Fibroblast of lung (primary cell): ENCODE data around the gene DDAH1. TPM values are rescaled to one million over a fixed set of nuclear protein-coding genes. Genes with fewer than 3 reads are reported as not detected.
"Not testable (repeated sequence)": the region's sequence is repeated elsewhere in the genome, so short reads cannot be mapped to it uniquely, and the experiment has no call there.

ENCODE experiments used
- DNase-seq, 2 donors: peaks; one replicate each; pipeline versions ENCODE4 v3.0.0 to v3.0.0-alpha.2; 2010; ENCODE audit warnings: low read depth in 2 of 2
- H2AFZ ChIP-seq: 2 replicates; pipeline ENCODE4 v1.5.1; 2012; ENCODE audit warnings: low read length, control low read depth, inconsistent platforms
- H3K27ac ChIP-seq: 2 replicates; pipeline ENCODE4 v1.5.1; 2011; ENCODE audit warnings: low read length, control low read depth; ENCODE audit not compliant: insufficient read depth
- H3K27me3 ChIP-seq: 2 replicates; pipeline ENCODE4 v1.5.1; 2011; ENCODE audit warnings: mild to moderate bottlenecking, low read length; ENCODE audit not compliant: control insufficient read depth, insufficient read depth
- H3K36me3 ChIP-seq: 2 replicates; pipeline ENCODE4 v1.5.1; 2011; ENCODE audit warnings: low read length; ENCODE audit not compliant: control insufficient read depth, insufficient read depth
- H3K4me1 ChIP-seq: 2 replicates; pipeline ENCODE4 v1.5.1; 2011; ENCODE audit warnings: low read length; ENCODE audit not compliant: control insufficient read depth, insufficient read depth; ENCODE audit errors: extremely low read depth
- H3K4me2 ChIP-seq: 2 replicates; pipeline ENCODE4 v1.5.1; 2011; ENCODE audit warnings: low read length, control low read depth; ENCODE audit not compliant: insufficient read depth; ENCODE audit errors: extremely low read depth
- H3K4me3 ChIP-seq, 4 experiments: fragments of 200-600 bp in 1 of 4; sonication (generic) in 1 of 4; replicated peaks in 1 of 4; 2 replicates each; pipeline ENCODE4 v1.5.1; 2011 to 2016; ENCODE audit warnings: low read length in 4 of 4, low read depth in 3 of 4, mild to moderate bottlenecking in 3 of 4, control low read depth in 2 of 4, inconsistent platforms in 1 of 4, mixed read lengths in 1 of 4; ENCODE audit not compliant: insufficient read depth in 1 of 4; ENCODE audit errors: control extremely low read depth in 1 of 4
- H3K79me2 ChIP-seq: 2 replicates; pipeline ENCODE4 v1.5.1; 2012; ENCODE audit warnings: mild to moderate bottlenecking, low read length, inconsistent platforms; ENCODE audit not compliant: control insufficient read depth, insufficient read depth
- H3K9ac ChIP-seq: 2 replicates; pipeline ENCODE4 v1.5.1; 2011; ENCODE audit warnings: mild to moderate bottlenecking, low read length, control low read depth; ENCODE audit not compliant: insufficient read depth
- H3K9me3 ChIP-seq: 2 replicates; pipeline ENCODE4 v1.5.1; 2012; ENCODE audit warnings: low read depth, low read length; ENCODE audit not compliant: control insufficient read depth, insufficient read depth
- H4K20me1 ChIP-seq: 2 replicates; pipeline ENCODE4 v1.5.1; 2011; ENCODE audit warnings: low read length; ENCODE audit not compliant: control insufficient read depth, insufficient read depth; ENCODE audit errors: extremely low read depth
- EZH2 ChIP-seq: IDR thresholded peaks from 2 replicates; pipeline ENCODE4 v1.5.1; 2012; ENCODE audit warnings: low read length, control low read depth, mild to moderate bottlenecking; ENCODE audit errors: missing control alignments
- polyA plus RNA-seq, 2 donors: library from polyadenylated mRNA; depleted of rRNA in 1 of 2; stranded (reverse) in 1 of 2; unstranded in 1 of 2; fragments of >200 nt; gene quantifications; 2 replicates each; pipeline ENCODE4 v1.2.1, GENCODE V29; 2011 to 2012; ENCODE audit warnings: missing spikeins in 1 of 2
- total RNA-seq: library from RNA; depleted of rRNA; stranded (reverse); fragments of >200 nt; gene quantifications from 2 replicates; pipeline ENCODE4 v1.2.1, GENCODE V29; 2014
- TF ChIP-seq, protein P1 (sequence below), 2 donors: IDR thresholded peaks in 1 of 2; conservative IDR thresholded peaks in 1 of 2; 1 replicate in 1 of 2; 2 replicates in 1 of 2; pipeline ENCODE4 v1.5.1; 2011 to 2012; ENCODE audit warnings: low read length in 2 of 2, control low read depth in 1 of 2, inconsistent platforms in 1 of 2, low read depth in 1 of 2, mild to moderate bottlenecking in 1 of 2

DDAH1 gene
- total and polyA plus RNA-seq, 2 donors (not counting 1 experiment from before 2014, with no cell fraction given): 50.0 to 218 TPM

DNA sequence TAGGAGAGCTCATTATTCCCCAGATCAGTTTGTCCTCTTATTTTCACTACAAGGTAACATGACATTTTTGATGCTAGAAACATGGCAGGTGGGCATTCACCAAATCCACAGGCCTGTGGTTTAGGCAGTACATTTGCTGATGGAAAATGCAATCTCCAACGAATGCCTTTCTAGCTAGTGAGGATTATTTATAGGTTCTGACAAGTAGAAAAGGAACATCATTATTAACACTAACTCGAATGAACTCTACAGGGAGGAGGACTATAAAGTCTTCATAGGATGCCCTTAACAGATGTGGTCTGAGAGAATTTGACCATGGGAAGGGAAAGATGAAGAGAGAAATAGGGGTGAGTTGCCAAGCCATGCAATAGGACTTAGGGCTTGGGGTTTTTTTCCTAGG is 117.1 kb downstream of the DDAH1 start:
- Histone ChIP-seq H3K9ac (no peak overlapping the region), H2AFZ (no peak overlapping the region), H3K27me3 (no peaks in the 10 kb centered on the region), H3K36me3 (peaks cover 4% of the 10 kb centered on the region), H3K4me3 (no peak overlapping the region), H3K79me2 (peaks cover 2% of the 10 kb centered on the region), H3K4me1 (peaks cover 5% of the 10 kb centered on the region), H4K20me1 (no peaks in the 10 kb centered on the region), H3K4me2 (no peak overlapping the region), H3K27ac (no peak overlapping the region), H3K9me3 (no peaks in the 10 kb centered on the region)
- TF ChIP-seq, protein P1, sequence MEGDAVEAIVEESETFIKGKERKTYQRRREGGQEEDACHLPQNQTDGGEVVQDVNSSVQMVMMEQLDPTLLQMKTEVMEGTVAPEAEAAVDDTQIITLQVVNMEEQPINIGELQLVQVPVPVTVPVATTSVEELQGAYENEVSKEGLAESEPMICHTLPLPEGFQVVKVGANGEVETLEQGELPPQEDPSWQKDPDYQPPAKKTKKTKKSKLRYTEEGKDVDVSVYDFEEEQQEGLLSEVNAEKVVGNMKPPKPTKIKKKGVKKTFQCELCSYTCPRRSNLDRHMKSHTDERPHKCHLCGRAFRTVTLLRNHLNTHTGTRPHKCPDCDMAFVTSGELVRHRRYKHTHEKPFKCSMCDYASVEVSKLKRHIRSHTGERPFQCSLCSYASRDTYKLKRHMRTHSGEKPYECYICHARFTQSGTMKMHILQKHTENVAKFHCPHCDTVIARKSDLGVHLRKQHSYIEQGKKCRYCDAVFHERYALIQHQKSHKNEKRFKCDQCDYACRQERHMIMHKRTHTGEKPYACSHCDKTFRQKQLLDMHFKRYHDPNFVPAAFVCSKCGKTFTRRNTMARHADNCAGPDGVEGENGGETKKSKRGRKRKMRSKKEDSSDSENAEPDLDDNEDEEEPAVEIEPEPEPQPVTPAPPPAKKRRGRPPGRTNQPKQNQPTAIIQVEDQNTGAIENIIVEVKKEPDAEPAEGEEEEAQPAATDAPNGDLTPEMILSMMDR (conservative IDR thresholded peaks at IDR 0.05 in 1 of 2, IDR thresholded peaks at IDR 0.05 in 1 of 2; ENCODE audit: low read depth in 1 of 2, low read length in 2 of 2): no peak
- no peak for TF ChIP-seq EZH2
- DNase-seq: no peak

GRCh38 chr1:85347275-85347674 is 117.7 kb downstream of the DDAH1 start:
- not testable (repeated sequence) for H2AFZ ChIP-seq, H3K9me3 ChIP-seq, H4K20me1 ChIP-seq, H3K27ac ChIP-seq, H3K4me2 ChIP-seq, H3K4me3 ChIP-seq, H3K79me2 ChIP-seq, H3K27me3 ChIP-seq, DNase-seq, H3K4me1 ChIP-seq, H3K9ac ChIP-seq, H3K36me3 ChIP-seq

GRCh38 chr1:85344256-85344694 is 120.7 kb downstream of the DDAH1 start:
- H4K20me1 ChIP-seq: no peaks in the 10 kb centered on the region
- H3K4me1 ChIP-seq: peaks cover 7% of the 10 kb centered on the region
- H3K9me3 ChIP-seq: no peaks in the 10 kb centered on the region
- H3K36me3 ChIP-seq: no peaks in the 10 kb centered on the region
- peaks cover 2% of the 10 kb centered on the region for H3K79me2 ChIP-seq
- no peak overlapping the region for H3K9ac ChIP-seq
- H3K27me3 ChIP-seq: no peaks in the 10 kb centered on the region
- no peak overlapping the region for H2AFZ ChIP-seq
- no peak overlapping the region for H3K4me3 ChIP-seq
- no peak overlapping the region for H3K4me2 ChIP-seq
- TF ChIP-seq EZH2: no peak
- TF ChIP-seq, protein P1 (conservative IDR thresholded peaks at IDR 0.05 in 1 of 2, IDR thresholded peaks at IDR 0.05 in 1 of 2; ENCODE audit: low read depth in 1 of 2, low read length in 2 of 2): peak; percentile 49 to 67
- peak overlapping the region; percentile 55 for H3K27ac ChIP-seq
- peak; percentile 47 to 74 for DNase-seq
